Karpas-422 (cell line): Measurements from ENCODE around the gene URM1. TPM values are rescaled to one million over a fixed set of nuclear protein-coding genes. Genes with fewer than 3 reads are reported as not detected.
A peak's percentile ranks its signal among the peaks of the same experiment; 100 is the strongest.
"Not testable (repeated sequence)": the region's sequence is repeated elsewhere in the genome, so short reads cannot be mapped to it uniquely, and the experiment has no call there.

Experiments
- DNase-seq: peaks from one replicate; pipeline ENCODE4 v3.0.0-alpha.2; 2015
- H2AFZ ChIP-seq: fragments of 200-600 bp; sonication (generic); 2 replicates; pipeline ENCODE4 v1.6.1; 2014; ENCODE audit warnings: antibody characterized with exemption, low read length, mixed read lengths
- H3K27ac ChIP-seq: fragments of 200-600 bp; sonication (generic); 2 replicates; pipeline ENCODE4 v1.5.1; 2014; ENCODE audit warnings: mild to moderate bottlenecking, low read length, moderate library complexity
- H3K27me3 ChIP-seq: fragments of 200-600 bp; sonication (generic); 2 replicates; pipeline ENCODE4 v1.6.1; 2014; ENCODE audit warnings: low read length, mixed read lengths
- H3K36me3 ChIP-seq: fragments of 200-600 bp; sonication (generic); 2 replicates; pipeline ENCODE4 v1.6.1; 2014; ENCODE audit warnings: low read length, mixed read lengths; ENCODE audit not compliant: insufficient read depth
- H3K4me1 ChIP-seq: fragments of 200-600 bp; sonication (generic); 2 replicates; pipeline ENCODE4 v1.6.1; 2014; ENCODE audit warnings: mild to moderate bottlenecking, low read length, mixed read lengths
- H3K4me2 ChIP-seq: fragments of 200-600 bp; sonication (generic); 2 replicates; pipeline ENCODE4 v1.6.1; 2014; ENCODE audit warnings: low read length, low read depth, mild to moderate bottlenecking; ENCODE audit not compliant: poor library complexity, severe bottlenecking
- H3K4me3 ChIP-seq: fragments of 200-600 bp; sonication (generic); 2 replicates; pipeline ENCODE4 v1.5.1; 2014; ENCODE audit warnings: mild to moderate bottlenecking, antibody characterized with exemption, low read length, mixed read lengths
- H3K79me2 ChIP-seq: fragments of 200-600 bp; sonication (generic); 2 replicates; pipeline ENCODE4 v1.6.1; 2014; ENCODE audit warnings: mild to moderate bottlenecking, low read length, mixed read lengths
- H3K9ac ChIP-seq: fragments of 200-600 bp; sonication (generic); 2 replicates; pipeline ENCODE4 v1.6.0; 2014; ENCODE audit warnings: low read length
- H3K9me2 ChIP-seq: fragments of 200-600 bp; sonication (generic), shearing (Covaris generic); replicated peaks from 2 replicates; pipeline ENCODE4 v1.6.0; 2014; ENCODE audit warnings: mild to moderate bottlenecking, low read length, moderate library complexity; ENCODE audit not compliant: insufficient read depth
- H3K9me3 ChIP-seq: fragments of 300-700, 200-600 bp; sonication (generic); 2 replicates; pipeline ENCODE4 v1.6.1; 2014; ENCODE audit warnings: low read length, mixed read lengths
- H4K20me1 ChIP-seq: fragments of 200-600 bp; sonication (generic); 2 replicates; pipeline ENCODE4 v1.6.1; 2014; ENCODE audit warnings: mild to moderate bottlenecking, antibody characterized with exemption, low read length, low read depth; ENCODE audit not compliant: insufficient read depth
- total RNA-seq: library from RNA; depleted of rRNA; stranded (reverse); fragments of >200 nt; shearing (Covaris generic); gene quantifications from 2 replicates; pipeline ENCODE4 v1.2.3, GENCODE V29; 2014; ENCODE audit warnings: low replicate concordance

The URM1 gene
- total RNA-seq, 1 experiment from 2014 or later, result 22.7 TPM

DNA sequence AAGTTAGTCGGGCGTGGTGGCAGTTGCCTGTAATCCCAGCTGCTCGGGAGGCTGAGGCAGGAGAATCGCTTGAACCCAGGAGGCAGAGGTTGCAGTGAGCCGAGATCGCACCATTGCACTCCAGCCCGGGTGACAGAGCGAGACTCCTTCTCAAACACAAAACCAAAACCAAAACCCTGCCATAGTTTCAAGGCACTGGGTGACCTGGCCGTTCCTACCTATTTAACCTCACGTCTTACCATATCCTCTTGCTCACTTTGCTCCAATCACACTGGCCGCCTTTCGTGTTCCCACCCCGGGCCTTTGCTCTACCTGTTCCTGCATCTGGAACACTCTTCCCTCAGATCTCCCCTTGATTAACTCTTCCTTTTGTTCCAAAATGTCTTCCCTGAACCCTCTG lies 42.6 kb downstream of the URM1 start:
- H3K36me3 ChIP-seq, H3K4me2 ChIP-seq, H2AFZ ChIP-seq, H3K9me2 ChIP-seq, H3K4me3 ChIP-seq, H3K27ac ChIP-seq, H3K9me3 ChIP-seq, H3K27me3 ChIP-seq, H4K20me1 ChIP-seq, H3K9ac ChIP-seq, H3K79me2 ChIP-seq, DNase-seq: not testable (repeated sequence)
- peaks cover 14% of the 10 kb centered on the region for H3K4me1 ChIP-seq

DNA sequence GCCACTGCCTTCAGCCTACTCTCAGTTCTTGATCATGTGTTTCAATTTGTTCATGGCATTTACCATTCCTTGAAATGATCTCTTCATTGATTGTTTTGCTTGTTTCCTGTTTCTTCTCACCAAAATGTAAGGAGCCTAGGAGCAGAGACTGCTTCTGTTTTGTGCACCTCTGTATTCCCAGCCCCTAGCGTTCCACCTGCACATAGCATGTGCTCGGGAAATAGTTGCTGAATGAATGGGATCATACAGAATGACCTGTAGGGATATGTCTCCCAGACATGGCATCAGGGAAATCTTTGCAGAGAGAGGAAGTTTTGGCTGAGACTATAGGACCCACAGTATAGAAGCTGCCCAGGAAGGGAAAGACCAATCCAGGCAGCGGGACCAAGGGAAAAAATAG lies 43.3 kb downstream of the URM1 start:
- H4K20me1 ChIP-seq, result no peaks in the 10 kb centered on the region
- H3K9ac ChIP-seq, result no peak overlapping the region
- no peak for DNase-seq
- no peaks in the 10 kb centered on the region for H3K9me3 ChIP-seq
- peaks cover 17% of the 10 kb centered on the region for H3K4me1 ChIP-seq
- H3K79me2 ChIP-seq, result no peaks in the 10 kb centered on the region
- H2AFZ ChIP-seq, result no peak overlapping the region
- no peak overlapping the region for H3K4me3 ChIP-seq
- no peaks in the 10 kb centered on the region for H3K36me3 ChIP-seq
- H3K9me2 ChIP-seq, result no peaks in the 10 kb centered on the region
- H3K27me3 ChIP-seq, result no peaks in the 10 kb centered on the region
- no peak overlapping the region for H3K27ac ChIP-seq
- no peak overlapping the region for H3K4me2 ChIP-seq

DNA sequence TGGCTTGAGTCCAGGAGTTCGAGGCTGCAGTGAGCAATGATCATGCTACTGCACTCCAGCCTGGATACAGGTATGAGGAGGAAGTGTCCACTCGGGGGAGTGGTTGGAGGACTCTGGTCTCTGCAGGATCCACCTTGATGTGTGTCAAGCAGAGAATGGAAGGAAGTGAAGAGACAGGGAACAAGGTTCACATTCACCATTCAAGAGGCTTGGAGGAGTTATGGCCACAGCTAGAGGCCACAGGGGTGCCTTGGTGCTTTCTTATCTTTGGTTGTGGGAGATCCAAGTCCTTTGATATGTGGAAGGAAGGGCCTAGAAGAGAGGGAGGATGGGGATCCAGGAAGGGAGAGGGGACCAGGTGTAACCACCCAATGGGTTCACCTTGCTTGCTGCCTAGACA lies 44.1 kb downstream of the URM1 start:
- H3K4me2 ChIP-seq, result no peak overlapping the region
- H3K9ac ChIP-seq, result no peak overlapping the region
- peaks cover 23% of the 10 kb centered on the region for H3K4me1 ChIP-seq
- H3K27me3 ChIP-seq, result no peaks in the 10 kb centered on the region
- no peaks in the 10 kb centered on the region for H3K9me3 ChIP-seq
- H3K27ac ChIP-seq, result no peak overlapping the region
- no peaks in the 10 kb centered on the region for H3K9me2 ChIP-seq
- H2AFZ ChIP-seq, result no peak overlapping the region
- H4K20me1 ChIP-seq, result no peaks in the 10 kb centered on the region
- no peak overlapping the region for H3K4me3 ChIP-seq
- no peaks in the 10 kb centered on the region for H3K79me2 ChIP-seq
- no peak for DNase-seq
- H3K36me3 ChIP-seq, result no peaks in the 10 kb centered on the region

DNA sequence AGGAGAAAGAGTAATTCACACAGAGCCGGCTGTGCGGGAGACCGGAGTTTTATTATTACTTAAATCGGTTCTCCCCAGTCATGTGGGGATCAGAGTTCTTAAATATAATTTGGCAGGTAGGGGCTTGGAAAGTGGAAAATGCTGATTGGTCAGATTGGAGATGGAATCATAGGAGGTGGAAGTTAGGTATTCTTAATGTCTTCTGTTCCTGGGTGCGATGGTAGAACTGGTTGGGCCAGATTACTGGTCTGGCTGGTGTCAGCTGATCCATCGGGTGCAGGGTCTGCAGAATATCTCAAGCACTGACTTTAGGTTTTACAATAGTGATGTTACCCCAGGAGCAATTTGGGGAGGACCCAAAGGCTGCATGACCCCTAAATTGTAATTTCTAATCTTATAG lies 44.8 kb downstream of the URM1 start:
- H3K36me3 ChIP-seq, result no peaks in the 10 kb centered on the region
- no peaks in the 10 kb centered on the region for H4K20me1 ChIP-seq
- H3K4me1 ChIP-seq, result peaks cover 23% of the 10 kb centered on the region
- H3K79me2 ChIP-seq, result no peaks in the 10 kb centered on the region
- DNase-seq, result no peak
- H3K9me2 ChIP-seq, result no peaks in the 10 kb centered on the region
- peak overlapping the region; percentile 44 for H3K4me2 ChIP-seq
- H3K27ac ChIP-seq, result no peak overlapping the region
- no peak overlapping the region for H3K9ac ChIP-seq
- H3K27me3 ChIP-seq, result no peaks in the 10 kb centered on the region
- H2AFZ ChIP-seq, result no peak overlapping the region
- no peak overlapping the region for H3K4me3 ChIP-seq
- no peaks in the 10 kb centered on the region for H3K9me3 ChIP-seq

DNA sequence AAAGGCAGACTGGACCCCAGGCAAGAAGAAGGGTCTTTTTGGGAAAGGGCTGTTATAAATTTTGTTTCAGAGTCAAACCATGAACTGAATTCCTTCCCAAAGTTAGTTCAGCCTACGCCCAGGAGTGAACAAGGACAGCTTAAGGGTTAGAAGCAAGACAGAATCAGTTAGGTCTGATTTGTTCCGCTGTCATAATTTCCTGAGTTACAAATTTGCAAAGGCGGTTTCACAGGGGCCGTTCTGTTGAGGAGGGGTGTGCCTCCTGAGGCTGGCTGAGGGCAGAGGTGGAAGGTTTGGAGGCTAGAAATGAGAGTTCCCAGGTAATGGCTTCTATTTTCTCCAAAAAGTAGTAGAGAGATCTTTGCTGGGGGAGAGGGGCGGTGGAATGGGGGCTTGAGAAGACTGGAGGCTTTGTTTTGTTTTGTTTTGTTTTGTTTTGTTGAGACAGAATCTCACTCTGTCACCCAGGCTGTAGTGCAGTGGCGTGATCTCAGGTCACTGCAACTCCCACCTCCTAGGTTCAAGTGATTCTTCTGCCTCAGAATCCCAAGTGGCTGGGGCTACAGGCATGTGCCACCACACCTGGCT lies 45.4 kb downstream of the URM1 start:
- Histone ChIP-seq H3K4me1 (peaks cover 28% of the 10 kb centered on the region), H3K27ac (no peak overlapping the region), H3K9me3 (no peaks in the 10 kb centered on the region), H4K20me1 (no peaks in the 10 kb centered on the region), H3K4me2 (peak overlapping the region; percentile 44), H3K79me2 (no peaks in the 10 kb centered on the region), H3K4me3 (no peak overlapping the region), H3K9me2 (no peaks in the 10 kb centered on the region), H2AFZ (no peak overlapping the region), H3K9ac (no peak overlapping the region), H3K27me3 (no peaks in the 10 kb centered on the region), H3K36me3 (no peaks in the 10 kb centered on the region)
- peak; percentile 45 for DNase-seq

DNA sequence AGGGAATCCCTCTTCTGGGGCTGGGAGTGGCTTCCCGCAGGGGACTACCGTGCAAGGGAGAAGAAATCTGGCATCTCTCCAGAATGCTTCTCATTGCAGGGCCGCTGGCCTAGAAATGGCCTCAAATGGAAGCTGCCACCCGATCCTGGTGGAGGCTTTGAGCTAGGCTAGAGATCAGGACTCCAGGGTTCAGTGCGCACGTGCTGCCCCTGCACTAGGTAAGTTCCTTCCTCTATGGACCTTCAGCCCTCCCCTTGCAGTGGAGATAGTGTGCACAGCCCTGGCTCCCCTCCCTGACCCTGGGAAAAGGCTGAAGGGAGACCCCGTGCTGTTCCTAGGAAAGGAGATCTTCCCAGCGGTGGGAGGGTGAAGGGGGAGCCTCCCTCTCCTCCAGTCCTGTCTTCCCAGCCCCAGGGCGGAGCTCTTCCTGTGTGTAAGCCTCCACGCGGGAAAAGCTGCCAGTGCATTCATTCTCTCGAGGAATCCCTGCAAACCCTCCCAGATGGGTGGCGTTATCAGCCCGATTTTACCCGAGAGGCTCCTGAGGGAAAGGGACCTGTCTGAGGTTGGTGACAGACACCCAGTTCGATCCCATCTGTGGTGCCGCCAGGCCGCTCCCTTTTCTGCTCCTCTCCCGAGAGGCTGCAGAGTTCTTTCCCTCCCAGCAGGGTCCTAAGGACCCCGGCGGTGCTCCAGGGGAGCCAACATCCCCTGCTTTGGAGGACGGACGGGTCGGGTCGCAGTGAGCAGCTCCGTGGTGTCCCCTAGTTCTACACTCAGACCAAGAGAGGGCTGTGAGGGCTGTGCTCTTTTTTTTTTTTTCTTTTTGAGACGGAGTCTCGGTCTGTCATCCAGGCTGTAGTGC lies 48.1 kb downstream of the URM1 start:
- H3K9me3 ChIP-seq, result no peaks in the 10 kb centered on the region
- no peaks in the 10 kb centered on the region for H3K9me2 ChIP-seq
- H3K27me3 ChIP-seq, result no peaks in the 10 kb centered on the region
- H3K27ac ChIP-seq, result no peak overlapping the region
- H2AFZ ChIP-seq, result 0 out of 2 replicates have a peak overlapping the region, but pooled peaks have one; percentile 88
- H3K4me2 ChIP-seq, result peak overlapping the region; percentile 79
- H3K79me2 ChIP-seq, result no peaks in the 10 kb centered on the region
- H3K36me3 ChIP-seq, result no peaks in the 10 kb centered on the region
- peaks cover 28% of the 10 kb centered on the region for H3K4me1 ChIP-seq
- peak overlapping the region; percentile 75; the same call in 1 of the 2 replicates for H3K4me3 ChIP-seq
- peak overlapping the region; percentile 74; the same call in 1 of the 2 replicates for H3K9ac ChIP-seq
- no peak for DNase-seq
- 0 out of 2 replicates have a peak, but pooled peaks cover 4% of the 10 kb centered on the region for H4K20me1 ChIP-seq

DNA sequence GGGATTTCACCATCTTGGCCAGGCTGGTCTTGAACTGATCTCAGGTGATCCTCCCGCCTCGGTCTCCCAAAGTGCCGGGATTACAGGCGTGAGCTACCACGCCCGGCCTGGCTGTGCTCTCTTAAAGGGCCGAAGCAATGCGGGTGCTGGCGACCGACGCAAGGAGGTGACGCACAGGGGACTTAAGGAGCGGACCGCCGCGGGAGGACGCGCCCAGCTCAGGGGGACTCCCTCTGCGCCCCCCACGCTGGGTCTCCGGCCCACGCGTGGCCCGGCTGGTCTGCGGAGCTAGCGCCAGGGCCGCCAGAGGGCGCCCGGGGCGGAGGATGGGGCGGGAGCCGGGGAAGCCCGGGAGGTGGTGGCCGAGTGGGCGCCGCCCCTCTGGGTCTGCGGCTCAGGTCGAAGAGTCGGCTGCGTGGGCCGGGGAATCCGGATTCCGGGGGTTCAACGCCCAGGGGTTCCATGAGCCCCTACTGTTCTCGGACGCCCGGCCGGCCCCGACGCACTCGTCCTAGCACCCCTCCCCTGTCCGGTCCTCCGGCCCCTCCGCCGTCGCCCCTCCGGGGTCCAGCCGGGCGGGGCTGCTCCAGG lies 49.0 kb downstream of the URM1 start:
- H3K79me2 ChIP-seq, result no peaks in the 10 kb centered on the region
- H3K9me2 ChIP-seq, result no peaks in the 10 kb centered on the region
- no peaks in the 10 kb centered on the region for H3K36me3 ChIP-seq
- no peak overlapping the region for H3K27ac ChIP-seq
- 0 out of 2 replicates have a peak, but pooled peaks cover 4% of the 10 kb centered on the region for H4K20me1 ChIP-seq
- peak overlapping the region; percentile 79 for H3K4me2 ChIP-seq
- no peaks in the 10 kb centered on the region for H3K9me3 ChIP-seq
- peak overlapping the region; percentile 74 for H3K9ac ChIP-seq
- peaks cover 28% of the 10 kb centered on the region for H3K4me1 ChIP-seq
- DNase-seq, result peak; percentile 91
- H3K27me3 ChIP-seq, result no peaks in the 10 kb centered on the region
- peak overlapping the region; percentile 88 for H2AFZ ChIP-seq
- peak overlapping the region; percentile 75 for H3K4me3 ChIP-seq
